Testis (tissue), 3 donors: ENCODE results near the gene MICAL1. TPM values are rescaled to one million over a fixed set of nuclear protein-coding genes. Genes with fewer than 3 reads are reported as not detected.

Experiments used
- DNase-seq: peaks from one replicate; pipeline ENCODE4 v3.0.0-alpha.2; 2019
- H3K27ac ChIP-seq, 2 donors: fragments of 200-600 bp; sonication (generic); one replicate each; pipeline ENCODE4 v1.5.1; 2019
- H3K27me3 ChIP-seq: fragments of 200-600 bp; sonication (generic); one replicate; pipeline ENCODE4 v1.5.1; 2019
- H3K36me3 ChIP-seq: fragments of 200-600 bp; sonication (generic); one replicate; pipeline ENCODE4 v1.5.1; 2017; ENCODE audit warnings: low read depth; ENCODE audit errors: missing control alignments
- H3K4me1 ChIP-seq: fragments of 200-600 bp; sonication (generic); one replicate; pipeline ENCODE4 v1.5.1; 2019
- H3K4me3 ChIP-seq, 2 donors: fragments of 200-600 bp; sonication (generic); one replicate each; pipeline ENCODE4 v1.5.1; 2017 to 2019
- H3K9me3 ChIP-seq: fragments of 200-600 bp; sonication (generic); one replicate; pipeline ENCODE4 v1.5.1; 2017
- CTCF ChIP-seq, 3 experiments: fragments of 450-650 bp in 2 of 3; fragments of 200-600 bp in 1 of 3; sonication (generic) in 1 of 3; IDR thresholded peaks; one replicate each; pipeline ENCODE4 v1.5.1; 2016 to 2019; ENCODE audit warnings: antibody characterized with exemption in 3 of 3, mild to moderate bottlenecking in 2 of 3, moderate library complexity in 1 of 3
- POLR2A ChIP-seq: fragments of 450-650 bp; IDR thresholded peaks from one replicate; pipeline ENCODE4 v1.6.1; 2017; ENCODE audit warnings: antibody characterized with exemption, mild to moderate bottlenecking, moderate library complexity
- WGBS, 2 donors: methylation state at CpG; one replicate each; pipeline ENCODE4 v1.1.5; 2018; 5-methylcytosine and 5-hydroxymethylcytosine counted together
- intact Hi-C: fragments of 100-400 bp; cut with DNase I; formaldehyde crosslinking; loops from one replicate; pipeline ENCODE4 v1.15.1; 2023; ENCODE audit warnings: low total_unique reads
- polyA plus RNA-seq: library from polyadenylated mRNA; stranded (reverse); fragments of 350-450 nt; fragmentation: Illumina TruSeq; extraction: RNeasy Lipid Tissue Mini Kit (QIAGEN cat#74804); gene quantifications from one replicate; pipeline ENCODE4 v1.2.3, GENCODE V29; 2014; ENCODE audit warnings: low read depth, low replicate concordance; ENCODE audit not compliant: insufficient read depth
- total RNA-seq, 2 donors: library from RNA; depleted of rRNA; stranded (reverse); fragments of >200 nt; gene quantifications; one replicate each; pipeline ENCODE4 v1.2.3, GENCODE V29; 2016

The MICAL1 gene
- total and polyA plus RNA-seq, 3 donors from 2014 or later, result 34.6 to 61.9 (median 50.3) TPM

GRCh38 chr6:109429496-109429895, 26.1 kb downstream of the MICAL1 start:
- intact Hi-C loops, result no loop called here
- no peak for DNase-seq
- Histone ChIP-seq H3K4me1 (no peaks in the 10 kb centered on the region), H3K9me3 (no peaks in the 10 kb centered on the region), H3K36me3 (no peaks in the 10 kb centered on the region), H3K27ac (no peak overlapping the region), H3K4me3 (no peak overlapping the region), H3K27me3 (no peaks in the 10 kb centered on the region)
- WGBS, 2 donors, result 96 to 97% methylated on average over 3 of the region's 3 CpGs
- TF ChIP-seq POLR2A (no peak), CTCF (IDR thresholded peaks at IDR 0.05) (no peak)

GRCh38 chr6:109428889-109429477, 26.6 kb downstream of the MICAL1 start:
- no peaks in the 10 kb centered on the region for H3K36me3 ChIP-seq
- no peak overlapping the region for H3K27ac ChIP-seq
- intact Hi-C loops, result no loop called here
- 53 to 59% methylated on average over 7 of the region's 7 CpGs for WGBS, 2 donors
- DNase-seq, result no peak
- H3K27me3 ChIP-seq, result no peaks in the 10 kb centered on the region
- H3K4me3 ChIP-seq, result no peak overlapping the region
- no peaks in the 10 kb centered on the region for H3K9me3 ChIP-seq
- no peak for TF ChIP-seq CTCF (IDR thresholded peaks at IDR 0.05)
- TF ChIP-seq POLR2A, result no peak
- H3K4me1 ChIP-seq, result no peaks in the 10 kb centered on the region

GRCh38 chr6:109424946-109425345, 30.6 kb downstream of the MICAL1 start:
- Histone ChIP-seq H3K27ac (no peak overlapping the region), H3K4me3 (no peak overlapping the region), H3K36me3 (no peaks in the 10 kb centered on the region), H3K4me1 (no peaks in the 10 kb centered on the region), H3K9me3 (no peaks in the 10 kb centered on the region), H3K27me3 (no peaks in the 10 kb centered on the region)
- TF ChIP-seq CTCF (IDR thresholded peaks at IDR 0.05) (no peak), POLR2A (no peak)
- WGBS, 2 donors, result 93 to 94% methylated on average over 2 of the region's 2 CpGs
- DNase-seq, result no peak
- intact Hi-C loops, result no loop called here

GRCh38 chr6:109421184-109421583, 34.4 kb downstream of the MICAL1 start:
- WGBS, 2 donors, result 87 to 93% methylated on average over 1 of the region's 1 CpG
- intact Hi-C loops, result no loop called here
- H3K9me3 ChIP-seq, result no peaks in the 10 kb centered on the region

More at GRCh38 chr6:109421184-109421583, 34.4 kb downstream of the MICAL1 start:
- no peak for TF ChIP-seq POLR2A
- no peak for TF ChIP-seq CTCF (IDR thresholded peaks at IDR 0.05)
- Histone ChIP-seq H3K27ac (no peak overlapping the region), H3K27me3 (no peaks in the 10 kb centered on the region), H3K4me3 (no peak overlapping the region), H3K4me1 (no peaks in the 10 kb centered on the region), H3K36me3 (no peaks in the 10 kb centered on the region)
- DNase-seq, result no peak
